Activated T-cell treated with anti-CD3 and anti-CD28 coated beads for 48 hours (primary cell): ENCODE data around the gene NFATC2.
"Not testable (repeated sequence)": the region's sequence is repeated elsewhere in the genome, so short reads cannot be mapped to it uniquely, and the experiment has no call there.

Experiments
- DNase-seq: peaks from one replicate; pipeline ENCODE4 v3.0.0-alpha.2; 2020; ENCODE audit warnings: low read depth

NFATC2 gene

DNA sequence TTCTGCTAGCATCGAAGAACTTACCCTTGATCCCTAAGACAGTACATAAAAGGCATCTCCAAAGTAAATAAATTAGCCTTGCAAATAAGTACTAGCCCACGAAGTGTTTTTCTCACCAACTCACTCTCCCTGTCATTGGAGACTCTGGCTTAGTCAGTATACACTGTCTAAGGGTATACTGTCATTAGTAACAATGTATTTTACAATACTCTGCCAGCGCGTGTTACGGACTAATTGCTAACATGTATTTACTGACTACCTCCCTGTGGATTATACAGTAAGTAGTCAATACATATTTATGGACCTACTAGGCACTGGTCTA lies 72.1 kb downstream of the NFATC2 start:
- DNase-seq: no peak

DNA sequence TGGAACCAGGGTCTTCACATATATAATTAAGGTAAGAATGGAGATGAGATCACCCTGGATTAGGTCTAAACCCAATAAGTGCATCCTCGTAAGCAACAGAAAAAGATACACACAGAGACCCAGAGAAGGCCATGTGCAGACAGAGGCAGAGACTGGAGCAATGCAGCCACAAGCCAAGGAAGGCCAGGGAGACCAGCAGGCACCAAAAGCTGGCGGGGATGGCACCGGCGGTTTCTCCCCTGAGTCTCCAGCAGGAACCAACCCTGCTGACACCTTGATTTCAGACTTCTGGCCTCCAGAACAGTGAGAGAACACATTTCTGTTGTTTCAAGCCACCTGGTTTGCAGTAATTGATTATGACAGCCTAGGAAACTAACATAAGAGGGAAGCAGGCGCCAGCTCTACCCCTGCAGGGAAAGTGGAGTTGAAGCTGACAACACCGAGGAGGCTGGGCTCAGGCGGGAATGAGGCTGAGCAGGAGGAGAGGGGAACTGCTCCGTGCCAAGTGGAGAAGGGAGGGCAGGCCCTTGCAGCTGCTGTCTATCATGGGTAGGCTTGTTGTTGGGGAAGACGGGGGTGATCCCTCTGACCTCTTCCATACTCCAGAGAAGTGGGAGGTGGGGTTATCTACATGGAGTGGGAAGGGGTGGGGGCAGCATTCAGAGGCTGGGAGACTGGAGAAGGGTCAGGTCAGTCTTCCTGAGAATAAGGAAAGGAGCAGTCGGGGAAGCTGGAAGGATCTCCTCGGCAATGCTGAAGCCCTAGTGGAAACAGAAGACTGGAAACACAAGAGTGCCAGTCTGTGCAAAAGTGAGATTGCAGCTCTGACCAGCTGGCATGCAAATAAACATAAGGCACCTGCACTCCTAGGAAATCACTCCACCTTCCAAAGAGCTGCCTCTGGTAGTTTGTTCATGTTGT lies 72.7 kb downstream of the NFATC2 start:
- no peak for DNase-seq

DNA sequence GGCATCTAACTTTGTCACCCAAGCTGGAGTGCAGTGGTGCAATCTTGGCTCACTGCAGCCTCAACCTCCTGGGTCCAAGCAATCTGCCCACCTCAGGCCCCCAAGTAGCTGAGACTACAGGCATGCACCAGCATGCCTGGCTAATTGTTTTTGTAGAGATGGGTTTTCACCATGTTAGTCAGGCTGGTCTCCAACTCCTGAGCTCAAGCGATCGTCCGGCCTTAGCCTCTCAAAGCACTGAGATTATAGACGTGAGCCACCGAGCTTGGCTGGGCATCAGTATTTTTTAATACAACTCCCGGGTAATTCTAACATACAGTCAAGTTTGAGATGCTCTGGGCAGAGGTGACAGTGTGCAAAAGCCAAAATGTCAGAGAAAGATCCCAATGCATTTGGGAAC lies 73.5 kb downstream of the NFATC2 start:
- no peak for DNase-seq

DNA sequence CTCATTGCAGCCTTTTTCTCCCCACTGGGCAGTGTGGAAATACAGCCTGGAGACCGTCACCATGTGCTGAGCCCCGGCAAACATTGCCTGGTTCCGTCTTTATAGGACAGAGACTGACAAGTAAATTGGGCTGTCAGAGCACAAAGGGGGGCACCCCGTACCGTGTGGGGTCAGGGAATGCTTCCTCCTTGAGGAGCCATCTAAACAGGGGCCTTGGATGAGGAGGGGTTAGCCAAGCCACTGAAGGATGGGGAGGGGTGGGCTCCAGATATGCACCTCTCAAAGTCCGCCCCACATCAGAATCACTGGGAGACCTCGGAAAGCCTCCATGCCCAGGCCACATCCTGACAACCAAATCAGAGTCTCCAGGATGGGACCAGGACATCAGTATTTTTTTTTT lies 73.9 kb downstream of the NFATC2 start:
- DNase-seq: no peak

DNA sequence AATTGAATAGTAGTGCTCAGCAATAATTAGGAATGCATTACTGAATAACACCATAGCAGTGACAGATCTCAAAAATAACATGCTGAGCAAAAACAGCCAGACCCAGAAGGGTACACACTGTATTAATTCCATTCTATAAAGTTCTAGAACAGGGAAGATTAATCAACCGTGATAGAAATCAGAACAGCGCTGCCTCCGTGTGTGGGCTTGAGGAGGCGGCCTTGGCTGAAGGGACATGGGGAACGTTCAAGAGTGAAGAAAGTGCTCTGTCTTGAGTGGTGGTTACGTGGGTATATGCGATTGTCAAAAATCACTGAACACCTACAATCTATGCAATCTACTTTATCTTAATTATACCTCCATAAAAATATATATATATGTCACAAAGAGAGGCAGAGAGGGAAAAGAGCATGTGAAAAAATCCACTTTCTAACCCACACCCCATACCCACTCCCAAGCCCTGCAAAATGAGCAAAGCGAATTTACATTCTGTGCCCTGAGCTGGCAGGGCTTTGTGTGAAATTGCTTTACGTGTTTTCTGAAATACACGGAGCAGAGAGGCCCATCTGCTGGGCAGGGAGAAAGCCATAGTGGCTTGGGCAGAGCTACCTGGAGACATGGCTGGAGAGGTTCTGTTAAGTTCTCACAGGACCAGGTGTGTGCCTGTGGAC lies 74.4 kb downstream of the NFATC2 start:
- no peak for DNase-seq

DNA sequence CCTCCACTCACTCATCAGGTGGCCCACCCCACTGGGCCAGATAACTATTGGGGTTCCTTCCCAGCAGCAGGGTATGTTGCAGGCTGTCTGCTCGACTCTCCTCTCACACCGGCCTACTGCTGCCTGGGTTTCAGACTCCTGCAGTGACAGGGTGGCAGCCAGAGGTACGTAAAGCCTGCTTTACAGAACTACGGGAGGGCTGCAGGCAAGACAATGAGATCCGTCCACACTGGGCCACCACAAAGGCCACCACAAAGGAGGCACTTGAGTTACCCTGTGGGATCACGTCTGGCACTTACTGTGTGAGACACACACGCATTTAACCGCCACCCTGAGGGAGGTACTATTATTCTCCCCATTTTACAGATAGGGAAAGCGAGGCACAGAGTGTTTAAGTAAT lies 78.5 kb downstream of the NFATC2 start:
- no peak for DNase-seq

DNA sequence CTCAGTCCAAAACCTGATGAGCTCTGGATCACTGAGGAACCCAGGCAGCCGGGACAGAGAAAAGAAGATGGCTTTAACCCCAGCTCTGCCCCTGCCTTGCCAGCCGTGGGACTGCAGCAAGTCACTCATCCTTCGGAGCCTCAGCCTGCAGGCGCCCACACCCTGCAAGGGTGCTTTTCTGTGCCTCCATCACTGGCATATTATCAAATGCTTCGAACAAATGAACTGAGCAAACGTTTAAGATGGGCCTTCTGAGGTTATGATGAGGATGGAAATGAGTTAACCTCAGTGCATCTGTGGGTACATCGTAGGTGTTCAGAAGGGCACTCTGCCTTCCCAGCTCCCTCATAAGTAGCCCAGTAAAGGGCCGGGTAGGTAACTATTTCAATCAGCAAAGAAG lies 79.0 kb downstream of the NFATC2 start:
- DNase-seq: no peak

DNA sequence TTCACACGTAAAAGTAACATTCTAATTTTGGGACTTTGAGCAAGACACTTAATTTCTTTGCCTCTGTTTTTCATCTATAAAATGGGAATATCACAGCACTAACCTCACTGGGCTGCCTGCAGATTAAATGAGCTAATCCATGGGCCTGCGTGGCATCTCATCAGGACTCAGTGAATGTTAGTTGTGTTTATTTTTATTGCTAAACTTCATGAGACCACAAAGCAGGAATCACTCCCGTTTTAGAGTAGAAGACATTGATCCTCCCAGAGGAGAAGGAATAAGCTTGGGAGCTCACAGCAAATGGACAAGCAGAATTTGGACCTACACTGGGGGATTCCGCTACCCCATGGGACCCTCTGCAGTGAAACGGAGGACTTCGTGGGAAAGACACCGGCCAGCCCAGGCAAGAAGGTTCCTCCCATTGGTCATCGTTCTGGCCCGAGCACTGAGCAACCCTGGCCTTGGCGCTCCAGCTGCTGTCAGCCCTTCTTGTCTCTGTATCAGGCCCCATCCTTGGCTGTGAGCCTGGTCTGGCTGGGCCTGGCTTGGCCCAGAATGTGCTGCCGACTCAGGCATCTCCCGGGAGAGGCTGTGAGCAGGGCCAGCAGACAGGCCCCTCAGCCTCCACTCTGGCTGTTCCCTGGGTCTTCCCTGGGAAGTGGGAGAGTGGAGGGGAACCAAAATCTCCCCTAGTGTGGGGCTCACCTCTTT lies 79.8 kb downstream of the NFATC2 start:
- DNase-seq: no peak

DNA sequence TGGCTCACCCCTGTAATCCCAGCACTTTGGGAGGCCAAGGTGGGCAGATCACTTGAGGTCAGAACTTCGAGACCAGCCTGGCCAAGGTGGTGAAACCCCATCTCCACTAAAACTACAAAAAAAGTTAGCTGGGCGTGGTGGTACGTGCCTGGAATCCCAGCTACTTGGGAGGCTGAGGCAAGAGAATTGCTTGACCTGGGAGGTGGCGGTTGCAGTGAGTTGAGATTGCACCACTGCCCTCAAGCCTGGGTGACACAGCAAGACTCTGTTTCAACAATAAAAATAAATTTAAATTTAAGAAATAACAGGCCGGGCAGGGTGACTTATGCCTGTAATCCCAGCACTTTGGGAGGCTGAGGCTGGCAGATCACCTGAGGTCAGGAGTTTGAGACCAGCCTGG lies 80.7 kb downstream of the NFATC2 start:
- not testable (repeated sequence) for DNase-seq

DNA sequence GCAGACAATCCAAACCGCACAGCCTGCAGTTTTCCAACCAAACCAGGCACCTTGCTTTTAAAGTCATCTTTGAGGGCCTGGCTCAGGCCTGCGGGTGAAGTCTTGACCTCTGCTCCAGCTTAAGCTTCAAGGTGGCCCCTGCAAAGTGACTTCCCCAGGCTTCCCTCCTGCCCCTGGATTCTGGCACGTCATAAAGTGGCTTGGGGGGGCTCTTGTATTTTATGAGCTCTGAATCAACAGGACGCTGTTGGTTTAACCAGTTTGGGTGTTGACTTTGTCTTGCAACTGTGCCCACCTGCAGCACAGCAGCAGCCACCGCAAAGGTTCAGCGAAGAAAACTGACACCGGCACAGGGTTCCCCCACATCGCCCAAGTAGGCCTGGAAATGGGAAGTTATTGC lies 81.2 kb downstream of the NFATC2 start:
- DNase-seq: no peak

DNA sequence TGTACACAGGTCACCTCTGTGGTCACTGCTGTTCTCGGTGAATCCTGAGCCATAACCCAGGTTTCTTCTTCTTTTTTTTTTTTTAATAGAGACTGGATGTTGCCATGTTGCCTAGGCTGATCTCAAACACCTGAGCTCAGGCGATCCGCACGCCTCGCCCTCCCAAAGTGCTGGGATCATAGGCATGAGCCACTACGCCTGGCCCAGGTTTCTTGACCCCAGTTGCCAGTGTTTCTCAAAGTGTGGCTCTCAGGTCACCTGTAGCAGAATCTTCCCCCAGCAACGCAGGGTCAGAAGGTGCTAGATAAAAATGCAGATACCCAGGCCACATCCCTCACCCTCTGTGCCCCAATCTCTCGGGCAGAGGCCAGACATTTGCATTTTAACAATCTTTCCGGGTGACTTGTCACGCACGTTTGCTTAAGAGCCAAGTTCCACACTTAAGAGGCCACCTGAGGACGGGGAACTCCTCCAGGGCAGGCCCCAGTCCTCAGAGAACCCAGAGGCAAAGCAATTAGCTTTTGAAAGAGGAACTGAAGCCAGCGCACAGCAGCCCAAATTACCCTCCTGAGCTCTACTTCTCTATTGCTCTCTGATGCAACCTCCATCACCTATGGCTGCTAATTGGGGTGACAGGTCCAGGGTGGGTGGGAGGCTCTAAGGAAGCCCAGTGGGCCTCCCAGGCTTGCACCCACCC lies 81.8 kb downstream of the NFATC2 start:
- no peak for DNase-seq

DNA sequence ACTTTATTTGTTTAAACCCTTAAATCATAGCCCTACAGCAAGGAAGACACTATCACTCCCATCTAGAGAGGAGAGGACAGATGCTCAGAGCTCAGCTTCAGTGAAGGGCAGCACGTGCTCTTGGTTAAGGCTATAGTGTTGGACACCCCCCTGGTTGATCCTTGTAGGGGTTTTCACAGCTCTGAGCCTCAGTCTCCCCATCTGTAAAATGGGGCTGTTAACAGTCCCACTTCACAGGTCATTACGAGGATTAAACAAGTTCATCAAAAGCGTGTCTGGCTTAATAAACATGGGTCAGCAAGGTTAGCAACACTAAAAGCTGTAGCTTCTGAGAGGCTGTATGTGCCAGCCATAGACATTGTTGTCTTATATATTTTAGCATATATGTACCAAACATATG lies 82.4 kb downstream of the NFATC2 start:
- DNase-seq: no peak

DNA sequence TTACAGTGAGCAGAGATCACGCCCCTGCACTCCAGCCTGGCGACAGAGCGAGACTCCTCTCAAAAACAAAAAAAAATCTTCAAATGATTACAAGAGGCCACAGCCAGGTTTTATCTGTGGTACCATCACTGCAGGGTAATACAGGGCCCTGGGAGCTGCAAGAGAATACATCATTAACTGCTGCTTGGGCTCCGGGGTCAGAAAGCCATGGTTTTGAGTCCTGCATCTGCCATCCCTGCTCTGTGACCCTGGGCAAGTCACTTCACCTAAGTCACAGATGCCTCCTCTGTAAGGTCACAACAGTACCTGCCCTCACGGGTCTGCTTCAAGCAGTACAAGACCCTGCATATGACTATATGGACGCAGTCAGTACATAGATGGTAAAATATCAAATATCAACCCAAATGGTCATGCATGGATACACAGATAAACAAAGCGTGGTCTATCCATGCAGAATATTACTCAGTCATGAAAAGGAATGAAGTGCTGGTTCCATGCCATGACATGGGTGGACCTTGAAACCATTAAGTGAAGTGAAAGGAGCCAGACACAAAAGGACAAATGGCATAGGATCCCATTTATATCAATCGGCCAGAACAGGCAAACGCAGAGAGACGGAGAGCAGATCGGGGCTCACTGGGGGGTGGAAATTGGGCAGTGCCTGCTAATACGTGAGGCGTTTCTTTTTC lies 83.6 kb downstream of the NFATC2 start:
- no peak for DNase-seq

DNA sequence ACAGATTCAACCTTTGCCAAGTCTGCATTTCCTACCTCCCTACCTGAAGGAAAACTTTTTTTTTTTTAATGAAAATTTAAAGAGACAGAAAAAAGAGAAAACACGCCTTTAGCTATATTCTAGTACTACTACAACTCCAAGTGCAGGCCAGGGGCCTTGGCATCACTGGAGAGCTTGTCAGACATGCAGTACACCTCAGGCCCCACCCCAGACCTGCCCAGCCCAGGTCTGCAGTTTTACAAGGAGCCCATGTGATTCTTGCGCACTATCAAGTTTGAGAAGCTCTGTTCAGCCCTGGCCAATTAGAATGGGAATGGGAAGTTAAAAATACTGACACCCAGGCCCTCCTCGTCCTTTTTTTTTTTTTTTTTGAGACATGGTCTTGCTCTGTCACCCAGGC lies 85.0 kb downstream of the NFATC2 start:
- DNase-seq: no peak

DNA sequence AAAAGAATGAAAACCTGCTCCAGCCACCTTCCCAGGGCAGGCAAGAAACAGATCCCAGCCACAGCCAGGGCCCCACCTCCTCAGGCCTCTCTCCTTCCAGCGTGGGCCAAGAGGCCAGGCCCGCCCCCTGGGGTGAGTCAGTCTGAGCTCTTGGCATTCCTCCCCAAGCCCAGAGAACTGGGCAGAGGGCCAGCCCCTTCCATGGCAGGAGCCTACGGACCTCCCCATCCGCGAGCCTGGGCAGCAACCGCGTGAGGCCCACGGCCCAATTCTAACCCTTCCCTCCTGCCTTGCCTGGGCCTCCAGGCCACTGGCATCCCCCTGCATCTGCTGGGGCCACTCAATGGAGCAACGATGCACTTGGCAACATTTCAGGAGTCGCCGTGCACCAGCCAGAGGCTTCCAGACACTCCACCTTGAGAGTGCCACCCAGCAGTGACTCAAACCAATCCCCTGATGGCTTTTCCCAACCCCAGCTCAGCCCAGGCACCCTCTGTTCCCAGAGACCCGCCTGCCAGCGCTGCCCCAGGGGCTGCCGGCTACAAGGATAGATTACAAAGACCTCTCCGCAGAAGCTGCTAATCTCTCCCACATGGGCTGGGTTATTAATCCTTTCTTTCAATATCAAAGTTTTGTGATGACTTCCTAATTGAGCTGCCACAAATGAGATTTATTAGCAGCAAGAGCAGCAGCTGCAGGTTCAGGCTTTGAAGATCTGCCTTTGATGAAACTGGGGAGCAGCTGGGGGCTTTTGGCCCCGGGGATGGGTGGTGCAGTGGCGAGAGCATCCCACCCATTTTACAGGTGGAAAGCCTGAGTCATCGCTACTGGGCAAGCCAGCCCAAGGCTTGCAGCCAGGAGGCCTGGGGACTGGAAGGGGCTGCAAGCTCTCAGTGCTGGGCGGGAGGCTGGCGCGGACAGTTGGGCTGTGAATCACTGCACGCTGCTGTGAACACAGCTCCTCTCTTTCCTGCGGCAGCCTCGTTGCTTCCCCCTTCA lies 85.7 kb downstream of the NFATC2 start:
- DNase-seq: no peak

DNA sequence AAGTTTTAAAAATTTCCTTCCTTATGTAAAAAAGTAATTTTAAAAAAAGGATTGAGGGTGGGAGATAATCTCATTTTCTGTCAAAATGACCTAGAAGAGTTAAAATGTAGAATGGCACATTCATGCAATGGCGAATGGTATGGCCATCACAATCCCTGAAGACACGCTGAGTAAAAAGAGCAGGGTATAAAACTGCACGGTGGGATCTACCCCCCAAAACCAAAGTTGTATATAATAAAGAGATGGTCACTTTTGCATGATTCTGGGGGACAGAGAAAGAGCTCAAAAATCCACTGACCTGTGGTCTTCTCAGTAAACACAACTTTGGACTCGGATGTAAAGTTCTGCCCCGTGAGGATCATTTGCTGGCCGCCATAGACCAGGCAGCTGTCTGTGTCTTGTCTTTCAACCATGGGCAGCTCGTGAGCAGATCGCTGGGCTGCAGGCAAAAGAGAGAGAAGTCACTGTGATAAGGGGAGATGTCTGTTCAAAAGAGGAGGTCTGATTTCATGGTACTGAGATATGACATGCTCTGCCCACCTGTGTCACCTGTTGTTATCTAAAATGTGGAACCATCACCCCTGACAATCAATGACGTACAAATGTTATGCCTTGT lies 88.2 kb downstream of the NFATC2 start:
- DNase-seq: no peak

DNA sequence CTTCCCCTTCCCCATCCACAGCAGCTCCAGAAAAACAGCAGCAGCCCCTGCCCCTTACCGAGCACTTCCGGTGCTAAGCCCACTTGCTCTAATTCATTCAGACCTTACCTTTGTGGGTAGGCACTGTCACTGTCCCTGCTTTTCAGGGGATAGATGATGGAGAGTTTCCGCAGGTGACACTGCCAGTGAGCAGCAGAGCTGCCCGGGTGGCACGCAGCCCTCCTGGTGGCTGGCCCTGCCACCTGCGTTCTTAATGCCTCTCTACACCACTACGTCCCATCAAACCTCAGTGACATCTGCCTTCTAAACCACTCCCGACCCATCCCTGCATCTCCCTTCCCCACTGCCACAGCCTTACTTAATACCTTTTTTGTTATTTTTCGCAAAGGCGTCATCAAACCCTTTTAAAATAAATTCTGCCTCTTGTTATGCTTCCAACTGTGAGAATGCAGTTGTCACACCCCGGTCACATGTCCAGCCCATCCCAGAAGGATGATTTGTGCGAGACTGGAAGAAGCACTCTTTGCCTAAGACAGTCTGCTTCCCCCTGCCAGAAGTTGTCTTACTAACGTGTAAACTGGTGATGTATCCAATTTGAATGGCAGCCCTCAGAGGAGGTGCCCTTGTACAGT lies 89.7 kb downstream of the NFATC2 start:
- no peak for DNase-seq

DNA sequence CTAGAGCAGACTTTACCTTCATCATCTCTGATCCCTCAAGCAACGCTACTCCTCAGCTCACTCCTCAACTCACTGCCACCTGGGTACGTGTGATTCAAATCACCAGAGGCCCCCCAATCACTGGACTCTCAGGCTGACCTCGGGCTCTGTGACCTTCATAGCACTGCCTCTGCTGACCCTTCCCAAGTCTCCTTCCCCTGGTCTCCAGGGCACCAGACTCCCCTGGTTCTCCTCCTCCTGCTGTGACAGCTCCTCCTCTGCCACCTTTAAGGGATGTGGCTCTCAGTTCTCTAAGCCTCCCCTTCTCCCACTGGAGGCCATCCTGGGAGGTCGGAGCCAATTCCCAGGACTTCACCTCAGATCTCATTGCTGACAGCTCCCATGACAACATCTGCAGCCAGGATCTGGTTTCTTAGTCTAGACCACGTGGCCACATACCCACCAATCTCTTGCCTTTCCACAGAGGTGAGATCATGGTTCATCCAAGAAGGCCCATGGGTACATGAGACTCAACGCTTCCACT lies 90.4 kb downstream of the NFATC2 start:
- DNase-seq: no peak

DNA sequence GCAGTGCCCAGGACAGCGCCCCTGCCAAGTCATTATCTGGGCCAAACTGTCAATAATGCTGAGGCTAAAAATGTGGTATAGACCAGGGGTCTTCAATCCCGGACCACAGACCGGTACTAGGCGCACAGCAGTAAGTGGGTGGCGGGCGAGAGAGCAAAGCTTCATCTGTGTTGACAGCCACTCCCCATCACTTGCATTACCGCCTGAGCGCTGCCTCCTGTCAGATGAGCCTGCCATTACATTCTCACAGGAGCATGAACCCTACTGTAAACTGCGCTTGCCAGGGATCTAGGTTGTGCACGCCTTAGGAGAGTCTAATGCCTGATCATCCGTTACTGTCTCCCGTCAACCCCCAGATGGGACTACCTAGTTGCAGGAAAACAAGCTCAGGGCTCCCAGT lies 91.0 kb downstream of the NFATC2 start:
- no peak for DNase-seq
